DMS153 (cell line): Measurements from ENCODE around the gene MLLT10.
"Not testable (repeated sequence)": the region's sequence is repeated elsewhere in the genome, so short reads cannot be mapped to it uniquely, and the experiment has no call there.

Experiments
- DNase-seq: peaks from one replicate; lab custom pipeline; 2025; lab: John Stamatoyannopoulos, UW

The MLLT10 gene

DNA sequence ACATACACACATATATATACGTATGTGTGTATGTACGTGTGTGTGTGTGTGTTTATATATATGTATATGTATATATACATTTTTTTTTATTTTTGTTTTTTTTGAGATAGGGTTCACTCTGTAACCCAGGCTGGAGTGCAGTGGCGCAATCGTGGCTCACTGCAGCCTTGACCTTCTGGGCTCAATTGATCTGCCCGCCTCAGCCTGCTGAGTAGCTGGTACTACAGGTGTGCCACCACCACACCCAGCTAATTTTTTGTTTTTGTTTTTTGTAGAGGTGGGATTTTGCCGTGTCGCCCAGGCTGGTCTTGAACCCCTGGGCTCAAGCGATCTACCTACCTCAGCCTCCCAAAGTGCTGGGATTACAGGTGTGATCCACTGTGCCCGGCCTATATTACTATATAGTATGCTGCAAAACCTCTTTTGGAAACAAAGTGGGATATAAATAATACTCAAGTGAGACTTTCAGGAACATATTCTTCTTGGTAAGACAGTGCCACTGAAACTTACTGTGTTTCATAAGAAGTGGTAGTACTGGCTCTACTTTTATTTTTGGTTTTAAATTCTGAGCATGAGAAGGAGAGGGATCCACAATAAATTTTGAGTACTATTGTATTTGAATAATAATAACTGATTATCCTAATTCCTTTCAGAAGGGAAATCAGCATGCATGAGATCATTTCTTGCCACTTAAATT is 51.0 kb downstream of the MLLT10 start:
- no peak for DNase-seq

GRCh38 chr10:21587391-21587790 is 53.4 kb downstream of the MLLT10 start:
- no peak for DNase-seq

- DNase-seq = not testable (repeated sequence)
These were observed 54.1 kb downstream of the MLLT10 start for GRCh38 chr10:21588159-21588558.

- no peak for DNase-seq
These were observed 60.0 kb downstream of the MLLT10 start for GRCh38 chr10:21593986-21594385.

- DNase-seq = no peak
These were observed 65.5 kb downstream of the MLLT10 start for GRCh38 chr10:21599582-21599981.

DNA sequence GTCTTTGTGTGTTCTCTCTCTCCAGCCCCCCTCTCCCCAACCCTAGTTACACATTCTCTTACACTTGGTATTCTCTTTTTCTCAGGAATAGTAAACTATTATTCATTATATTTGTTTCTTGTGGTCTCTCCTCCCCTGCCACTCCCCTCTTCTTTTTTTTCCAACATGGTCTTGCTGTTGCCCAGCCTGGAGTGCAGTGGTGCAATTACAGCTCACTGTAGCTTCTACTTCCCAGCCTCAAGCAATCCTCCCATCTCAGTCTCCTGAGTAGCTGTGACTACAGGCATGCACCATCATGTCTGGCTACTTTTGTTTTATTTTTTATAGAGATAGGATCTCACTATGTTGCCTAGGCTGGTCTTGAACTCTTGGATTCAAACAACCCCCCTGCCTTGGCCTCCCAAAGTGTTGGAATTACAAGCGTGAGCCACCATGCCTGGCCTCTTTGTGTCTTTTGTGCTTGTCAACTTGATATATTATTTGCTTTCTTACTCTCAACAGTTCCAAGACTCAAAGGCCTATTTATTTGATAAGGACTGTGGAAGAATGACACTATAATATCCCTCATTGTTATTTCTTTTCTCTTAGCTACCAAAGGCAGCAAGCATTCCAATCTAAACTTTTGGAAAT is 66.9 kb downstream of the MLLT10 start:
- no peak for DNase-seq

GRCh38 chr10:21602313-21602712 is 68.3 kb downstream of the MLLT10 start:
- no peak for DNase-seq

GRCh38 chr10:21603721-21604120 is 69.7 kb downstream of the MLLT10 start:
- DNase-seq = no peak

DNA sequence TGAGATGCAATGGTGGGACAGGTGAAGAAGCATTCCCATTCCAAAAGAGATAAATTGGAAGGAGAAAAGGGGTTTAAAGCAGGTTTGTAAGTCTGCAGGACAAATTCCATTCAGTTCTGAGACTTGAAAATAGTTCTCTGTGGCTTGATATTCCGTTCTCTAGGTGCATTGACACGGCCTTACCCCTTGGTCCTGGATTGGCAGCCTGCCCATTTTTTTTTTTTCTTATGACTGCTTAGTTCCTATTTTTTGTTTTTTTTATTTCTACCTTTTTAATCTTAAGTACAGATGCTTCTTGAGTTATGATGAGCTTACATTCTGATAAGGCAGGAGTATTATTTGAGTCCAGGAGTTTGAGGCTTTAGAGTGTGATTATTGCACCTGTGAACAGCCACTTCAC is 70.6 kb downstream of the MLLT10 start:
- no peak for DNase-seq

- DNase-seq = no peak
These were observed 73.9 kb downstream of the MLLT10 start for GRCh38 chr10:21607907-21608306.

DNA sequence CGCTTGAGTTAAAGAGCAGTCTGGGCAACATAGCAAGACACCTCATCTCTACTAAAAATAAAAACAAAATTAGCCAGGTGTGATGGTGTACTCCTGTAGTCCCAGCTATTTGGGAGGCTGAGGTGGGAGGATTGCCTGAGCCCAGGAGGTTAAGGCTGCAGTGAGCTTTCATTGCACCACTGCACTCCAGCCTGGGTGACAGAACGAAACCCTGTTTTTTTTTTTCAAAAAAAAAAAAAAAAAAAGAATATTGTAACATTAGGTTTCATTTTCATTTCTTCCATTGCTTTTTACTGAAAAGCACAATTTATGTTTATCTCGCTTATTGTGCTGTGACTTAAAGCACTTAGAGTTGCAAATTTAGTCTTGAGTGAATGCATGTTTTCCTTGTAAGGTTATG is 80.0 kb downstream of the MLLT10 start:
- no peak for DNase-seq

- no peak for DNase-seq
These were observed 83.2 kb downstream of the MLLT10 start for GRCh38 chr10:21617267-21617666.

GRCh38 chr10:21623291-21623690 is 89.3 kb downstream of the MLLT10 start:
- DNase-seq = no peak

DNA sequence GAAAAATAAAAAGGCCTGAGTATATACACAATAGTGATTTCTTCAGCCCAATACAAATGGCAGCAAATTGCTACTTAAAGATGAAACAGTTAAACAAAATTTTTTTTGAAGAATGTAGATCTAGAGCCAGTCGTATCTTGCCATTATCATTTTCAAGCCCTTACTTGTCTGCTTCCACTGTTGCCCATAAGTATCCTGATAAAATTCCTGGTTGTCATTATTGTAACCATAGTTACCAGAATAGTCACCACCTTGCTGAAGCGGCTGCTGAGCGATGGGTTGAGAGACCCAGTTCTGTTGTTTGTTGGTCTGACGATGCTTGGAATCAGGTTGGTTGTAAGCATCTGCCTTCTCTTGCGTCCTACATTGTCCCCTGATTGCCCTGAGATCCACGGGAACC is 90.4 kb downstream of the MLLT10 start:
- DNase-seq = not testable (repeated sequence)

GRCh38 chr10:21624951-21625350 is 90.9 kb downstream of the MLLT10 start:
- DNase-seq = no peak

DNA sequence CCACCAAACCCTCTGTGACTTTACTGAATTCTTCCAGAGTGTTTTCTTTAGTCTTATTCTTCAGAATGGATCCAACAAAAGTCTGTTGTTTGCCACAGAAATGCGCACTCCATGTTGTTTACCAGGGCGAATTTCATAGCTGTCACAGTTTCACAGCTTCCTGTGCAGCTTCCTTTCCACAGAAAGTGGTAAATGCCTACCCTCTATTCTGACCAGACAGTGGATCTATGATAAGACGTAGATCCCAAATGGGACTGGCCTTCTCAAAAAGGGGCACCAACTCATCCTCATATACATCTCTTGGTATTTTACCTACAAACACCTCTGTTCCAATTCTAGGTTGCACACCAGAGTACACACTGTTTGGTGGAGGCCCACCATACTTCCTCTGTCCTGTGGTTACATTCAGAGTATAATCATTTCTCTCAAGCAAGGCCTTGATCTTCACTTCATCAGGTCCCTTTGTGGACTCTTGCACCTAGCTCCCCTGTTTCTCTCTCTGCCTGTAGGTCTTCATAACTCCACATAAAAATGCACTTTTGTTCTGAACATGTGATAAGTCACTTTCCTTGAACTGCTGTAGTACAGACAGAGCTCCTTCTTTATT is 91.7 kb downstream of the MLLT10 start:
- DNase-seq = no peak

GRCh38 chr10:21626457-21627161 is 92.6 kb downstream of the MLLT10 start:
- no peak for DNase-seq

DNA sequence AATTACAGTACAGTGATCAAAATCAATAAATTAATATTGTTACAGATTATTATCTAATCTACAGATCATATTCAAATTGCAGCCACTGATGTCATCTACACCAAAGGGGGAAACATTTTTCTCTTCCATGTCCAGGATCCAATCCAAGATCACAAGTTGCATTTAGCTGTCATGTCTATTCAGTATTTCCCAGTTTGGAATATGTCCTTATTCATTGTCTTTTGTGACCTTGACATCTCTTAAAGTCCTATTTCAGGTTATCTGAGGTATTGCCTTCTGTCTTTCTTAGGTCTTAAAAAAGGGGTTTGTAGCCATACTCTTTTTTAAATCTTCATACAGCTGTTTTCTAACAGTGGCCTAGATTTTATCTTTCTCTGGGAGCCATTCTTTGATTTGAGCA is 93.3 kb downstream of the MLLT10 start:
- DNase-seq = no peak

GRCh38 chr10:21628023-21628422 is 94.0 kb downstream of the MLLT10 start:
- DNase-seq = no peak

- DNase-seq = not testable (repeated sequence)
These were observed 94.6 kb downstream of the MLLT10 start for GRCh38 chr10:21628645-21629044.

DNA sequence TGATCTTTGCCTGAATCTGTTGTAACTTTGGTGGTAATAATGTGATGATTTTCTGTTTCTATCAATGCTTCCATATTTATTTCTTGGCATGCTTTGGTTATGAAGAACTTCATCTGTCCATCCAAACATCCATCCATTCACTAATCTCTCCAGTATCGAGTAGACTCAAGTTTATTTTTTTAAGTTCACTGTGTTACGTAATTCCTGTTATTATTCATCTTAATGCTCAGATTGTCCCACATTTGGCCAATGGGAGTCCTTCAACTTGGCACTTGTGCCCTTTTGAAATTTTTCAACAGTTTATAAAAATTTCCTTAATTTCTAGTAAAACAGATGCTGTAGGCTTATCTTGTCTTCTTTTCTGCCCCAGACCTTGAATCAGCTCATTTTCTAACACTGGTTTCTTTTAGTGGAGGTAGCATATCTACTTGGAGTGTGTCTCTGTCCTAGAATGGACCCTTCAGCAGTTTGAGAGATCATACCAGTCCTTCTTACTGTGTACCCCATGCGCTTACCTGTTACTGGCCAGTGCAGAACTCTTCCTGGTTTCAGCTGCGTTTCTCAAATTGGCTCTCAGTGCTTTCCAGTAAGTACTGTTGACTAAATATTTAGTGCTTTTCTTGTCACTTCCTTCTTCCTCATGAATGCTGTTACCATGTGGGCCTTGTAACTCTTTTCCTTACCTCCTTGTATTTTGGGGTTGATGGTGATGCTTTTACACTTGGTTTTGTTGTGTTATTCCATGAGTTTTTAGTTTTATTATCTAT is 100.8 kb downstream of the MLLT10 start:
- no peak for DNase-seq

GRCh38 chr10:21637795-21638194 is 103.8 kb downstream of the MLLT10 start:
- DNase-seq = no peak
